Germinal center (tissue), 1 donor: ENCODE data around the gene CYSTM1.

Experiments used
- DNase-seq: peaks from one replicate; pipeline ENCODE4 v3.0.0; 2012; ENCODE audit warnings: mixed read lengths, low spot score

CYSTM1 gene

DNA sequence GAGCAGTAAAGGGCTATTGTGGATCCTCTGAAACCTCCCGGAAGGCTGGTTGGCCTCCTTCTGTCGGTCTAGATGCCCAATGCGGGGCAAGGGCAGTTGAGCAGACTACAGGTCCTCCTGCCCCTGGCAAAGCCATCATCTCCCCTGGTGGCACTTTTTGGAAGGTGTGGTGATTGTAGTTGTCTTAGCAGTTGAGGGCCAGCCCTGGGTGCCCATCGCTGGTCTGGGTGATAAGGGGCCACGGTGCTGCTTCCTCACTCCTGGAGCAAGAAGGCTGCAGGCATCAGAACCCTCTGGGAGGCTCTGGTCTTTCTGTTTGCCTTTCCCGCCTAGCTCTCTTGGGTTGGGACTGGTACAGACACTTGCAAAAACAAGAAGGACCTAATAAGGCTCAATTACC lies 63.8 kb downstream of the CYSTM1 start:
- no peak for DNase-seq

DNA sequence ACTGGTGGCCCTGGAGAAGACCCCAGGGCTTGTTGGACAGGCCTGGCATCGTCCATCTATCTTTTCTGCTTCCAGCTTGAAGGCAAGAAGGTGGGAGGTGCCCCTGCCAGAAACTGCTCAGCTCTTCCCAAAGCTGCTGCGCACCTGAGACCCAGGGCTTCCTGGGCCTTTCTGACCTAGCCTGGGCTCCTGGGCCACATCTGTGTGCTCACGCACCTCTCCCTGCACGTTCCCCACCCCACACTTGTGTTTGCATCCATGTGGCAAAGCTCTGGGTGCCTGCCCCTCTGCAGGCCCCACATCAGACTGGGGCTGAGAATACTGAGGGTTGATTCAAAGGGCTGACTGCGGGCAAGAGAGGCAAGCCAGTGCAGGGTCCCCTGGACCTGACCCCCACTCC lies 64.5 kb downstream of the CYSTM1 start:
- no peak for DNase-seq

DNA sequence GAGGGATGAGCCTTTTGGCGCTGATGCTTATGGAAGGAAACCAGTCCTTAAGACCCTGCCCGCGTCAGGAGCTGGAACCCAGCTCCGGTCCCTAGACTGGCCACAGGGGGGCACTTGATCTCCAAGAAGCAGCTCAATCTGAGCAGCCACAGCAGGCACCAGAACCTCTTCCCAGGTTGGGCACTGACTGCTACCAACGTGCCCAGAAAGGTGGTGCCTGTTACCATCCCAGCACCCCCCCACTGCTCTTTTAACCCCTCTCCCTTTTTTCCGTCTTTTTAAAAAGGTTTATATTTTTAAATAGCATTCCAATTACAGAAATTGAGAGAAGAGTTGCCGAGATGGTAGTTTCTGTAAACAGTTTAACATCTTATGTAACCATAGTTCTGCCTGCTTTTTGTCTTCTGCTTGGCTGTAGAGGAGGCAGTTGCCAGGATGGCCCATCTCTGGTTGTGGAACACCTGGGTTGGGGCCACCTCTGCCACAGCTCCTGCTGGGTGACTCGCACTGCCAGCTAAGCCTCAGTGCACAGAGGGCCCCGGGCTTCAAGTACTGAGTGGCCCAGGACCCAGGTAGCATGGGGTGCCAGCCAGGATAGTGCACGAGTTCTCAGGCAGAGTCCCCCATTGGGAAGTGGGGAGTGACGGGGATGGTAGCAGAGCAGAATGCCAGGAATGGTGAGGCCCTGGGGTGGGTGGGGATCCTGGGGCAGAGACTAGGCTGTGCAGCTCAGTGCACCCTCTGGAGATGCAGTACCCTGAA lies 65.1 kb downstream of the CYSTM1 start:
- peak; percentile 74 for DNase-seq

DNA sequence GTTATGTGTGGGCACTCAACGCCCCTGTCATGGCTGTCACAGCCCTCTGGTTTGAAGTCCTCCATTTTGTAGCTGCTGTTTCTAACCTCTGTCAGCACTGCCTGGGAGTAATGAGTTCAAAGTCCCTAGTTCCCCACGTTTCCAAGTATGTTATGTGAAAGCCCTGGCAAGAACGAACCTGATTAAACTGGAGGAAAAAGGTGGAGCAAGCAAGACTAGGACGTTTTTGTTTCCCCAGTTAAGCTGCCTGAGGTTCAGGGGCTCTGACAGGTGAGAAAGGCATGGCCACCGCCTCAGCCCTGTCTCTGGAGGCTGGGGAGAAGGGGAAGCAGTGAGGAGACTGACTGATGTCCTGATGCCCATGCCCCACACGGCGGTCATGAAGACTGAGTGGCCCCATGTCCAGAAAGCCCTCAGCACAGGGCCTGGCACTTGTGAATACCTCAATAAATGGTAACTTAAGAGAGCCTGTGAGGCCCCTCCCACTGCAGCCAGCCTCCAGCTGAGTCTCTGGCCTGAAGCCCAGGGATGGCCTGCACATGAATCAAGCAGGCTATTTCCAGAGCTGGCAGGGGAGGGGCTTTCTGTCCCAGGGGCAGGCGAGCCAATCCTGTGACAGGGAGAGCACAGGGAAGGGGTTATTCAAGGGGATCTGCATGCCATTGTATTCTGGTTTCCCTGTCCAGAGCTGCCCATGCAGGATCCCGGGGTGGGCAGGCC lies 66.2 kb downstream of the CYSTM1 start:
- no peak for DNase-seq

DNA sequence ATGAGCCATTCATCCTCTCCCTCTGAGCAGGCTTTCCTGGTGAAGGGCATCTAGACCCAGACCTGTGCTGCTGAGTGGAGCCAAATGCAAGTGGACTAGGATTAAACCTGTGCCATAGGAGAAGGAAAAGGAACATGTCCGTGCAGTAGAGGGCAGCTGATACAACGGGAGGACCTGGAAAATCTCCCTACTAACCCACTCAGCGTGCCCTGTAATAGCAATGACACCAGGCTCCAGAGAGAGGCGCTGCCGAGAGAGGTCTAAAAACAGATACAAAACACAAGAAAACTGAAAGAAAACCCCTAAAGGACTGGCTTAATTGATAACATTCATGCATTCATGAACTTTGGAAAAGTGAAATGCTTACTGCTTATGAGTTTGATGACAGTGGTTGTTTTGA lies 67.1 kb downstream of the CYSTM1 start:
- DNase-seq: no peak

DNA sequence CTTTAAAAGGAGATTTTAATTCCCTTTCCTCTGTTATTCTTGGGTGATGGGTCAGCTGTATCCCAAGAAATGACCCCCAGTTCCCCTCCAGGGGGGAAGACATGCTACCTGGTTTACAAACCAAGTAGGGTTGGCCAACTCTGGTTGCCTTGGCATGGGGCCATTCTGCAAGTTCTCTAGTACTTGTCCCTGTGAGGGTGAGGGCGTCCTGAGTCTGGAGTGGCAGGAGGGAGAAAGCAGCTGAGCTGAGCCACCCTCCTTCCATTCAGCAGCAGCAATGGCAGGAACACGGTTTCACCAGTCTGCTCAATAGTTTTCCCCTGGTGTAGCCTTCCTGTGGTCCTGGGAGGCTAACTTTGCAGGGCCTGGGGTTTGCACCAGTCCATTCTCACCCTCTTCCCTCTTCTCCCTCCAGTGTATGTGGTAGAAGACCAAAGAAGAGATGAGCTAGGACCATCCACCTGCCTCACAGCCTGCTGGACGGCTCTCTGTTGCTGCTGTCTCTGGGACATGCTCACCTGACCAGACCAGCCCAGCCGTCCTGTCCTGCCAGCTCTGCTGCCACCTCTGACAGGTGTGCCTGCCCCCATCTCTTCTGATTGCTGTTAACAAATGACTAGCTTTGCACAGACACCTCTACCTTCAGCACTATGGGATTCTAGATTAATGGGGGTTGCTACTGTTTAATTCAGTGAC lies 68.0 kb downstream of the CYSTM1 start:
- no peak for DNase-seq

DNA sequence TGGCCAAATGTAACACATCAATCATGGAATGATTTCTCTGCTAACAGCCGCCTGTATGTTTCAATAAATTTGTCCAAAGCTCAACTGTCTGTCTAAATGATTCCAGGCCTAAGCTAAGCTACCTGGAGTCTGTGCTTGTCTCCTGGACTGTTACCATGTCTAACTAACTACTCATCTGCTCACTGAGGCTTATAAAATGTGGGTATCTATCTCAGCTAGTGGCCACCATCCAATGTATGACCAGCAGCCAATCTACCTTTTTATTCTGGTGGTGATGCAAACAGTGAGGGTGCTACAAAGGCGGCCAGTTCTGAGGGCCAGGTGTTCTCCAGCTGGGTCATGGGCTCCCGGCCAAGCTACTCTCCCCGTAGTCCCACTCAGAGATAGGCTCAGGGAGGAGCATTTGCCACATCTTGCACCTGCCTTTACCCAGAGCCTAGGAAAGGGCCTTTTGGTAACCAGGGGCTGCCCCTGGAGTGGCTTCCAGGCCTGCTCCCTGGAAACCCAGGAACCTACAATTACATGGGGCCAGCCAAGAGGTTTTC lies 68.8 kb downstream of the CYSTM1 start:
- no peak for DNase-seq

DNA sequence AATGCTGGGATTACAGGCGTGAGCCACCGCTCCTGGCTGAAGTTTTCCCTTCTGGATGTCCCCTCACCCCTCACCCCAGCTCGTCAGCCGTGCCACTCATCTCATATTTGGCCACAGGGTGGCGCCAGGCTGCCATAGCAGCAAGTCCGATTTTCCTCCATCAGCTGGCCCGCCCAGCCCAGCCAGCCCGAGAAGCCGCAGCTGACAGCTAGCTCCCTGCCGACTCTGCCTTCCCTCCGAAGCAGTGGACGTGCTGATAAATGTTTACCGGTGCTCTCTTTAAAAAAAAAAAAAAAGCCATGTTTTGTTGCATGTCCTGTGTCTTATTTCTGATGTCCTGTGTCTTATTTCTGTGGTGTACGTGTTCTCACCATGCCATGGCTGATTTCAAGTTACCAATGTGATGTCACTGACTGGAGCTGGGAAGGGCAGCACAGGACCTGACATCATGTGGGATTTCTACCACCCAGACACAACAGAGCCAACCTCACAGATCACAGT lies 69.6 kb downstream of the CYSTM1 start:
- peak; percentile 80 for DNase-seq

DNA sequence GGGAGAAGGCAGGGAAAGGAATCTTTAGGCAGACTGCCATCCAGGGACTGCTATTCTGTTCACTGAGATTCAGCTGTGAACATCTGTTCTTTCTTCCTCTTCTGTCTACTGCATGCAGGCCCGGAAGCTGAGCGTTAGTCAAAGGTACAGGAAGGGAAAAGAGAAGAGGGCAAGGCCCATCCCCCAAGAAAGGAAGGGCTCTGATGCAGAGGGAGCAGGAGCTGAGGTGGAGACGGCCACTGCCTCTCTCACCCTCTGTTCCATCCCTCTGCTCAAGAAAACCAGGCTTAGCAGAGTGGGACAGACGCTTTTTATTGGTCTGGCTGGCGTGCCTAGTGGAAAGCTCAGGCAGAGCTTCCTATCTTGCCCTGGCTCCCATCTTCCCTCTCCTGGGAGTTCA lies 70.4 kb downstream of the CYSTM1 start:
- no peak for DNase-seq

DNA sequence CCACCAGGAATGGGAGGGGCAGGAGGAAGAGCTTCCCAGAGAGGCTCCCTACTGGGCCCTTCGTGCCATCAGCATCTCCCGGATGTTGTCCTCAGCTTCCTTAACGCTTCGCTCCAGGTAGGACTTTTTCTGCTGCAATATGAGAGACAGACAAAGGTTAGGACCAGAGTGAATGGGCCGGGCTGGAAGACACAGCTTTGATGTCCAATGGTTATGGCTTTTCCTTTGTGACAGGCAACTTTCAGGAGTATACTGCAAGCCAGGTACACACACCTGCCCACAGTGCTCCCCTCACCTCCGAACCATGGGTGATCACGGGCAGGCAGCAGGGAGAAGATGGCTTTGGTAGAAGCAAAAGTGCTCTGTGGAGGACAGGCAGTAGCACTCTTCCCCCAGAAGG lies 70.9 kb downstream of the CYSTM1 start:
- no peak for DNase-seq

DNA sequence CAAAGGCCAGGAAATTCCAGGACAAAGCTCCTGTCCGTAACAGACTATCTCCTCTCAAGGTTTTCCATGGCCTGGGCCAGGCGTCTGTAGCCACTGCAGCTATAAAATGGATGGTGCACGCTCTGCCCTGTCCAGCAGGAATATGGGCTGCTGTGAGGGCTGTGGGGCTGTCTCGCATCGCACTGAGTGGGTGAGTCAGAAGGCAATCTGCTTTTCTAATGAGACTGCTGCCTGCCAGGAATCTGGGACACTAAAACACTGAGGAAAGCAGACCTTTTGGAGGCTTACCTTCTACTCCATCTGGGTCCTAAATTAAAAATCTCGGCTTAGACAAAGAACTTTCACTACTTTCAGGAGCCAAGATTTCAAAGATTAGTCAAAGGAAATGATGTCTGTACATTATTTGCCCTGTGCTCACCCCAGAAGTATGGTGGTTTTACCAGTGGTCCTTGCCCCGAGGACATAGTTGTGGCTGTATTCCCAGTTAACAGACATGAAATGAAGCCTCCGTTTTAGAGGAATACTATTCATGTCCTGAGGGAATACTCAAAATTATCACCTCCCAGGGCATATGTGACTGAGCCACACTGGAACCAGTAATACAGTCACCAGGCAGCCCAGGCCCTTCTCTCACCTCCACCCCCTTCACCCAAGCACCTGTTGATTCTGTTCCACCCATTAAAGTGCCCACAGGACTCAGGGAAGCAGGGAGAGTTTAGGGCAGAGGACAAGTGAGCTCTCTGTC lies 71.6 kb downstream of the CYSTM1 start:
- no peak for DNase-seq

DNA sequence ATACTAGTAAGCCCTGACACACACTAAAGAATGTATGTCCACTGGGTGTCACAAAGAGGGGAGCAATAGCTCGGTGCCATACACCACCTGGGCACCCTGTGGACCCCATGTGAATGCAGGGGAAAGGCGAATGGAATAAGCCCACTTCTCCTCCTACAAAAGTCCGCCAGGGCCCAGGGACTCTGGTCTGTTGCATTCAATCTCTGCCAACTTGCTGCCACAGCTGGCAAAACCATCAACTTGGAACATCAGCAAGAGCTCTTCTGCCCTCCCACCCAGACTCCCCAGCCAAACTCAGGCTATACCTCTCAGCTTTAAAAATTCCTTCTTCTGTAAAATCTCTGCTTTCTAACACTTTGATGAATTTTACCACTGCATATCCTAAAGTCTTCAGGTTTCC lies 73.4 kb downstream of the CYSTM1 start:
- no peak for DNase-seq

DNA sequence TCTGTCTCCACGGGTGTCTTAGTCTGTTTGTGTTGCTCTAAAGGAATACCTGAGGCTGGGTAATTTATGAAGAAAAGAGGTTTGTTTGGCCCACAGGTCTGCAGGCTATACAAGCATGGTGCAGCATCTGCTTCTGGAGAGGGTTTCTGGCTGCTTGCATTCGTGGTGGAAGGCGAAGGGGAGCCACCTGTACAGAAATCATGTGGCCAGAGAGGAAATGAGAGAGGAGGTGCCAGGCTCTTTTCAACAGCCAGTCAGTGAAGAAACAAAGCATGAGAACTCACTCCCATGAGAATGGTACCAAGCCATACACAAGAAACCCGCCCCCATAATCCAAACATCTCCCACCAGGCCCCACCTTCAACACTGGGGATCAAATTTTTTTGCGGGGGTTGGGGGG lies 74.5 kb downstream of the CYSTM1 start:
- DNase-seq: no peak

DNA sequence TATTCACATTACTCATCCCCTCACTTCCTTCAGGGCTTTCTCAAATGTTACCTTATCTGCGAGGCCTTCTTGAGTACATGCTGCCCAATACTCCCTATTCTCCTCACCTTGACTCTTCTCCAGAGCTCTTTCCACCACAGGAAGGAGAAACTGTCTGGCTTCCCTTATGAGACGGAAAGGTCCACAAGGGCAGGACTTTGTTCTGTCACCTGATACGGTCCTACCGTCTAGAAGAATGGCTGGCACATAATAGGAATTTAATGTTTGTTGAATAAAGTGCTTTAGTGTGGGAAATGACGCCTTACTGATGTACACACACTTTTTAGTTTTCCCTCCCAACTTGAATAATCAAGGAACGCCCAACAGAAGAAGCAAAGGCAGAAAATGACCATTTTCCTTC lies 75.4 kb downstream of the CYSTM1 start:
- DNase-seq: no peak

DNA sequence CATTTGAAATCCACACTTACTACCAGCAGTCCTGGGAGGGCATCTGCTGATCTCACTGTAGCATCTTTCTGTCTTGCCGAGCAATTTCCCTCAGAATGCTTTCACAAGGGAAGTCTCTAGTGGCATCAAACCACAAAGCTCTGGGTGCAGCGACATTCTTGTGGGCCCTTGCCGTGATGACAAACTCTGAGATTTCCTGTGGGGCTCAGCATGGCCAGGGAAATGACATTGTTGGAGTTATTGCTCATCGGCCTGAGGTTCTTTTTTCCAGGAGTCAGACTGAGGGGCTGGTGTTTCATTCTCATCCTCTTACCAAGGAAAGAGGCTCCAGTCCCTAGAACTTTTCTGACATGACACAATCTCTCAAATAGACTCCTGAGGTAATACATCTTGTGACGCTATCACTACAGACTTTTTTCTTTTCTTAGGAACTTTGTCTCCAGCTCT lies 76.6 kb downstream of the CYSTM1 start:
- peak; percentile 23 for DNase-seq

DNA sequence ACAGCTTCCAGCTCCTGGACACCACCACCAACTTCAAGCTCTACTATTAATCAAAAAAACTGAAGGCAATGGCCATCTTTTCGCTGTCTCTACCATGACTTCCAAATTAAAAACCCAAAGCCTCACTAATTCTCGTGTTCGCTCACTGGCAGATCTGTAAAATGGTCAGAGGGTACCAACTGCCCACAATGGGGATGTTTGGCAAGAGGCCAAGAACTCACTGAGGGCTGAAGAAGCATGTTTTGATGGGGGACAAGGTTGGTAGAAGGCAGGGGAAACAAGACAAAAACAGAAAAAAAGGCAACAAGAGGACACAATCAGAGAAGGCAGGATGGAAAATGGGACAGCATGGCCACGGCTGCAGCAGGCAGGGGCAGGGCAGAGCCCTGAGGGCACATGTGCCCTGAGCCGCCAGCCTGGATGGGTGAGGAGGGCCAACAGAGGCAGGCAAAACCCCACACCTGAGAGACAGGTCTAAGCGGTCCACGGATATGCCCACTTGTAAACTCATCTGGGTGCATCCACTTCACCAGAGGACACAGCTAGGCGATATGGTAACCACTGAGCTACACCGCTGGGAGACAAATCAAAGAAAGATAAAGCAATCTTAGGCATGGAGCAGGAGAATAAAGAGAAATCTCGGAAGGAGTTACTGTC lies 77.6 kb downstream of the CYSTM1 start:
- DNase-seq: no peak

DNA sequence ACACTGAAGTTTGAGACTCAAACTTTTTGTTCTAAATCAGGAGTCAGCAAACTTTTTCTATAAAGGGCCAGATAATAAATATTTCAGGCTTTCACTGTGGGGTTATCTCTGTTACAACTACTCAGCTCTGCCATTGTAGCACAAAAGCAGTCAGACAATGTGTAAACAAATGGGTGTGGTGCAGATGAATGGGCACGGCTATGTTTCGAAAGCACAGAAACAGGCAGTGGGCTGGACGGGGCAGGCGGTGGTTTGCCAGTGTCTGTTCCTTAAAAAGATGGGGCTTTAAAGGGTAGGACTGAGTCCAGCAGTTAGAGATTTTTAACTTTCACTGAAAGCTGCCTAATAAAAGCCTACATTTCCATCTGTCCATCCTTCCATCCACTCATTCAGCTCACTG lies 79.0 kb downstream of the CYSTM1 start:
- DNase-seq: no peak

DNA sequence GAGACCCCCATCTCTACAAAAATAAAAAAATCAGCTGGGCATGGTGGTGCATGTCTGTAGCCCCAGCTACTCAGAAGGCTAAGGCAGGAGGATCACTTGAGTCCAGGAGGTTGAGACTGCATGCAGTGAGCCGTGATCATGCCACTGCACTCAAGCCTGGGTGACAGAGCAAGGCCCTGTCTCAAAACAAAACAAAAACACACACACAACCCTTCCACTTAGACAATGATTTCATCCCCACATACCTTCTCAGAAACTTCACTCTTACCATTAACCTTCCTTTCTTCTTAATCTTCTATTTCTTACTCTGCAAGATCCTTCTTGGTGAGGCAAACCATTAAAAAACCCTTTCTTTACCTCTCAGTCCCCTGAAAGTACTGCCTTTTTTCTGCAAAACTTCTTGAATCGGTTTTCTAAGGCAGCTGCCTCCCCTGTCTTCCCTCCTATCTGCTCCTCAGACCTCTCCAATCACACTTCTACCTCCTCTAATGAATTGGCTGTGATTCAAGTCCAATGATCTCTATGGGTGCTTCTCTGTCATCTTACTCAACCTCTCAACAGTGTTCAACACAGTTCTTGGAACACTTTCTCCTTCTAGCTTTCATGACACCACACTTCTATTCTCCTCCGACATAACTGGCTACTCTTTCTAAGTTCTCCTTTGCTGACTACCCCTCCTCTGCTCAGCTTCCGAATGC lies 80.6 kb downstream of the CYSTM1 start:
- DNase-seq: no peak

DNA sequence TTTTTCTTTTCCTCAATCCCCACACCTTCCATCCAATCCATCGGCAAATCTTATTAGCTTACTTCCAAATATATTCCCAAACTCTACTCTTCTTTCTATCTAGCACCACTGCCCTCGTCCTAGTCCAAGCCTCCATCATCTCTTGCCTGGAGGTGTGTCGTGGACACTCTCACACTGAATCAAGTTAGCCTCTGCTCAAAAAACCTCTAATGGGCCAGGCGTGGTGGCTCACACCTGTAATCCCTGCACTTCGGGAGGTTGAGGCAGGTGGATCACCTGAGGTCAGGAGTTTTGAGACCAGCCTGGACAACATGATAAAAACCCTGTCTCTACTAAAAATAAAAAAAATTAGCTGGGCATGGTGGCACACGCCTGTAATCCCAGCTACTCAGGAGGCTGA lies 81.7 kb downstream of the CYSTM1 start:
- no peak for DNase-seq

DNA sequence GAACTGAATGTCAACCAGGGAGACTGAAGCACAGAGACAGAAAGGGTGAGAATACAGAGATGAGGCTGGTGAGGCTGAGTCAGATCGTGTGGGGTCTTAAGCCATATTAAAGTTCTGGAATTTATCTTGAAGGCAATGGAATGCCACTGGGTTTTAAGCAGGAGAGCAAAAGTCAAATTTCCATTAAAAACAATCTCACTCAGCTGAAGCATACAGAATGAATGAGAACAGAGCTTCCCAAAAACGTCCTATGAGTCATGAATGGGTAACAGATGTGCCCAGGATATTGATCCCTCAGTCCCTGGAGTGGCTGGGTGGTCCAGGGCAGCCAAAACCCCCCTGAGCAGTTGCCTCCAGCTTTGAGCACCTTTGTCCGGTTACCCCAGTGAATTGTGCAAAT lies 83.0 kb downstream of the CYSTM1 start:
- no peak for DNase-seq

DNA sequence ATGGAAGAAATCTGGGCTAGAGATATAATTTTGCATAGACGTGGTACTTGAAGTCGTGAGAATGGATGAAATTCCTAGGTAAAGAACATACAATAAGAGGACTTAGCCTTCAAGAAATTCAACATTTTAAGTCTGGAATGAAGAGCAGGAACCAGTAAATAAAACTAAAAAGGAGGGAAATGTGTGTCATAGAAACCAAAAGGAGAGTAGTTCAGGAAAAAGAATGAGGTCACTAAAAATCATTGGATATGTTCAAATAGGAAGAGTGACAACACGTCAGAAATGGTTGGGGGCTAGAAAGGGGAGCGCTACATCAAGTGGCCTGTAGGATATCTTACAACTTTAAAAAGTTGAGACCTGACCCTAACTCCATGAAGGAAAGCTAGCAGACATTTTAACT lies 83.9 kb downstream of the CYSTM1 start:
- DNase-seq: no peak
